Measurements from ENCODE around the gene RHBDL1.

The RHBDL1 gene

DNA sequence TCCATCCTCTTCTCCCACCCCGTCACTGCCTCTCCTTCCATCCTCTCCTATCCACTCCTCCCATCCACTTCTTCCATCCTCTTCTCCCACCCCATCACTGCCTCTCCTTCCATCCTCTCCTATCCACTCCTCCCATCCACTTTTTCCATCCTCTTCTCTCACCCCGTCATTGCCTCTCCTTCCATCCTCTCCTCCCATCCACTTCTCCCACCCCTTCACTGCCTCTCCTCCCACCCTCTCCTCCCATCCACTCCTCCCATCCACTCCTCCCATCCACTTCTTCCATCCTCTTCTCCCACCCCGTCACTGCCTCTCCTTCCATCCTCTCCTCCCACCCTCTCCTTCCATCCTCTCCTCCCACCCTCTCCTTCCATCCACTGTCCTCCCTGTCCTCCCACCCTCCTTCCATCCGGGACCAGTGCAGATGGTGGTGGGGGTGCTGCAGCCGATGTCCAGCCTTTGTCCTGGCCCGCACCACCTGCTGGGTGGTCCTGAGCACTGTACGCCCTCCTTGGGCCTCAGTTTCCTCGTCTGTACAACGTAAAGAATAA lies 43.6 kb upstream of the RHBDL1 start:
- Histone ChIP-seq H3K4me1 (ENCODE audit: insufficient read depth, low read length) (peaks cover 8% of the 10 kb centered on the region), H3K36me3 (ENCODE audit: insufficient read depth, low read length) (peaks cover 9% of the 10 kb centered on the region)

DNA sequence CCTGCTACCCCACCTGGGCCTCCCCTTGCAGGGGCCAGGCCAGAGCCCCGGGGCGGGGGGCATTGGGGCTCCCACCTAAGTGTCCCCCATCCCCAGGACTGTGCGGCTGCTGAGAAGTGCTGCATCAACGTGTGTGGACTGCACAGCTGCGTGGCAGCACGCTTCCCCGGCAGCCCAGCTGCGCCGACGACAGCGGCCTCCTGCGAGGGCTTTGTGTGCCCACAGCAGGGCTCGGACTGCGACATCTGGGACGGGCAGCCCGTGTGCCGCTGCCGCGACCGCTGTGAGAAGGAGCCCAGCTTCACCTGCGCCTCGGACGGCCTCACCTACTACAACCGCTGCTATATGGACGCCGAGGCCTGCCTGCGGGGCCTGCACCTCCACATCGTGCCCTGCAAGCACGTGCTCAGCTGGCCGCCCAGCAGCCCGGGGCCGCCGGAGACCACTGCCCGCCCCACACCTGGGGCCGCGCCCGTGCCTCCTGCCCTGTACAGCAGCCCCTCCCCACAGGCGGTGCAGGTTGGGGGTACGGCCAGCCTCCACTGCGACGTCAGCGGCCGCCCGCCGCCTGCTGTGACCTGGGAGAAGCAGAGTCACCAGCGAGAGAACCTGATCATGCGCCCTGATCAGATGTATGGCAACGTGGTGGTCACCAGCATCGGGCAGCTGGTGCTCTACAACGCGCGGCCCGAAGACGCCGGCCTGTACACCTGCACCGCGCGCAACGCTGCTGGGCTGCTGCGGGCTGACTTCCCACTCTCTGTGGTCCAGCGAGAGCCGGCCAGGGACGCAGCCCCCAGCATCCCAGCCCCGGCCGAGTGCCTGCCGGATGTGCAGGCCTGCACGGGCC lies 42.8 kb upstream of the RHBDL1 start:
- no peak overlapping the region for H3K4me3 ChIP-seq (ENCODE audit: low read depth in 1 of 2, low read length in 2 of 2)
- H3K36me3 ChIP-seq (ENCODE audit: insufficient read depth, low read length): peaks cover 9% of the 10 kb centered on the region
- H3K9ac ChIP-seq (ENCODE audit: low read length): no peak overlapping the region
- peaks cover 0 to 10% of the 10 kb centered on the region in 2 donors for H3K27me3 ChIP-seq (ENCODE audit: control insufficient read depth in 1 of 2, insufficient read depth in 2 of 2, low read length in 2 of 2)
- H3K9me3 ChIP-seq (ENCODE audit: low read length): no peaks in the 10 kb centered on the region
- H3K4me1 ChIP-seq (ENCODE audit: insufficient read depth, low read length): peaks cover 8% of the 10 kb centered on the region
- no peak overlapping the region for H3K27ac ChIP-seq (ENCODE audit: low read depth, low read length)

More for the DNA sequence above, 43.6 kb upstream of the RHBDL1 start:
- no peak overlapping the region for H3K4me3 ChIP-seq (ENCODE audit: low read depth in 1 of 2, low read length in 2 of 2)
- no peak overlapping the region for H3K27ac ChIP-seq (ENCODE audit: low read depth, low read length)
- no peak overlapping the region for H3K9ac ChIP-seq (ENCODE audit: low read length)
- H3K27me3 ChIP-seq (ENCODE audit: control insufficient read depth in 1 of 2, insufficient read depth in 2 of 2, low read length in 2 of 2): peaks cover 0 to 10% of the 10 kb centered on the region in 2 donors
- H3K9me3 ChIP-seq (ENCODE audit: low read length): no peaks in the 10 kb centered on the region

DNA sequence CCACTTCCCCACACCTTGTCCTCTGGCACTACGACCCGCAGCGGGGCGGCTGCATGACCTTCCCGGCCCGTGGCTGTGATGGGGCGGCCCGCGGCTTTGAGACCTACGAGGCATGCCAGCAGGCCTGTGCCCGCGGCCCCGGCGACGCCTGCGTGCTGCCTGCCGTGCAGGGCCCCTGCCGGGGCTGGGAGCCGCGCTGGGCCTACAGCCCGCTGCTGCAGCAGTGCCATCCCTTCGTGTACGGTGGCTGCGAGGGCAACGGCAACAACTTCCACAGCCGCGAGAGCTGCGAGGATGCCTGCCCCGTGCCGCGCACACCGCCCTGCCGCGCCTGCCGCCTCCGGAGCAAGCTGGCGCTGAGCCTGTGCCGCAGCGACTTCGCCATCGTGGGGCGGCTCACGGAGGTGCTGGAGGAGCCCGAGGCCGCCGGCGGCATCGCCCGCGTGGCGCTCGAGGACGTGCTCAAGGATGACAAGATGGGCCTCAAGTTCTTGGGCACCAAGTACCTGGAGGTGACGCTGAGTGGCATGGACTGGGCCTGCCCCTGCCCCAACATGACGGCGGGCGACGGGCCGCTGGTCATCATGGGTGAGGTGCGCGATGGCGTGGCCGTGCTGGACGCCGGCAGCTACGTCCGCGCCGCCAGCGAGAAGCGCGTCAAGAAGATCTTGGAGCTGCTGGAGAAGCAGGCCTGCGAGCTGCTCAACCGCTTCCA lies 42.0 kb upstream of the RHBDL1 start:
- H3K27ac ChIP-seq (ENCODE audit: low read depth, low read length): no peak overlapping the region
- no peak overlapping the region for H3K4me3 ChIP-seq (ENCODE audit: low read depth in 1 of 2, low read length in 2 of 2)
- H3K36me3 ChIP-seq (ENCODE audit: insufficient read depth, low read length): peaks cover 9% of the 10 kb centered on the region
- H3K27me3 ChIP-seq (ENCODE audit: control insufficient read depth in 1 of 2, insufficient read depth in 2 of 2, low read length in 2 of 2): peaks cover 0 to 10% of the 10 kb centered on the region in 2 donors
- H3K4me1 ChIP-seq (ENCODE audit: insufficient read depth, low read length): peaks cover 8% of the 10 kb centered on the region
- H3K9ac ChIP-seq (ENCODE audit: low read length): no peak overlapping the region
- H3K9me3 ChIP-seq (ENCODE audit: low read length): no peaks in the 10 kb centered on the region

DNA sequence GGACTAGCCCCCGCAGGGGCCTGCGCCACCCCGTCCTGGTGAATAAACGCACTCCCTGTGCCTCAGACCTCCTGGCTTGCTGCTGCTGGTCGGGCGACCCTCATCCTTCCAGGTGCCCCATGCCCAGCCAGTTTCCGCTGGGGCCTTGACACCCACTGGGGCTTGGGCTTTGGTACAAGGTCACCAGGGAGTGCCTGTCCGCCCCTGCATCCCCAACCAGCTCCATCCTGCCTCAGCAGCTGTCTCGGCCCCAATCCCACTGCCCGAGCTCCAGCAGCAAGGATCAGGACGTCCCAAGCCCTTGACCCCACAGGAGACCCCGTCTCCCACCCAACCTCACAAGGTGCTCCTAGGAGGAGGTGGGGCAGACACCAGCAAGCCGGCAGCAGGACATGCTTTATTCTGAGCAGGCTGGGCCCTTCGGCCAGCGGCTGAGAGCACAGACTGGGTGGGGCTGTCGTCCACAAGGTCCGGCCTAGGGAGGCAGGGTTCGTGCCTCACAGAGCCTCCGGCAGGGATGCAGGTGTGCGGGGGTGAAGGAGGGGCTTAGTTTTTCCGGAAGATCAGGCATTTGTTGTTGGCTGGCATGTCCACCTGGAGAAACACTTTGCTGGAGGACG lies 41.3 kb upstream of the RHBDL1 start:
- Histone ChIP-seq H3K4me3 (ENCODE audit: low read depth in 1 of 2, low read length in 2 of 2) (no peak overlapping the region), H3K9ac (ENCODE audit: low read length) (no peak overlapping the region), H3K36me3 (ENCODE audit: insufficient read depth, low read length) (peaks cover 9% of the 10 kb centered on the region), H3K27me3 (ENCODE audit: control insufficient read depth in 1 of 2, insufficient read depth in 2 of 2, low read length in 2 of 2) (peaks cover 0 to 10% of the 10 kb centered on the region in 2 donors), H3K27ac (ENCODE audit: low read depth, low read length) (no peak overlapping the region), H3K4me1 (ENCODE audit: insufficient read depth, low read length) (peaks cover 8% of the 10 kb centered on the region), H3K9me3 (ENCODE audit: low read length) (no peaks in the 10 kb centered on the region)

DNA sequence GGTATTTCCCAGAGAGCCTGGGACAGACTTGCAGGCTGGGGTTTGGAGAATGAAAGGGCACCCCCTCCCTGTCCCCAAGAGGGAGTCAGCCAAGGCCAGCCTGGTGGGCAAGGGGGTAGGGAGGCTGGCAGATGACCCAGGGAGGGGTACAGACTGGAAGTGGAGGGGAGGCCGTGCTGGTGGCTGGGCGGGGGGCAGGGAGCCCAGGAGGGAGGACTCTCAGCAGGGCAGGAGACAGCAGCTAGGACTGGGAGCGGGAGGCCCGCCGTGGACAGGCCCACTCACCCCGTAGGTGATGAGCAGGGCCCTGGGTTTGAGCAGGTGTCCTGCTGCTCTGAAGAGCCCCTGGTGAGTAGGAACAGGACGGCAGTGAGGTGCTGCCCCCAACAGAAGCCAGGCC lies 40.5 kb upstream of the RHBDL1 start:
- Histone ChIP-seq H3K4me1 (ENCODE audit: insufficient read depth, low read length) (peaks cover 8% of the 10 kb centered on the region), H3K36me3 (ENCODE audit: insufficient read depth, low read length) (peaks cover 9% of the 10 kb centered on the region), H3K27me3 (ENCODE audit: control insufficient read depth in 1 of 2, insufficient read depth in 2 of 2, low read length in 2 of 2) (peaks cover 0 to 10% of the 10 kb centered on the region in 2 donors), H3K9ac (ENCODE audit: low read length) (no peak overlapping the region), H3K9me3 (ENCODE audit: low read length) (no peaks in the 10 kb centered on the region), H3K27ac (ENCODE audit: low read depth, low read length) (no peak overlapping the region), H3K4me3 (ENCODE audit: low read depth in 1 of 2, low read length in 2 of 2) (peak overlapping the region; percentile 82 to 96)

DNA sequence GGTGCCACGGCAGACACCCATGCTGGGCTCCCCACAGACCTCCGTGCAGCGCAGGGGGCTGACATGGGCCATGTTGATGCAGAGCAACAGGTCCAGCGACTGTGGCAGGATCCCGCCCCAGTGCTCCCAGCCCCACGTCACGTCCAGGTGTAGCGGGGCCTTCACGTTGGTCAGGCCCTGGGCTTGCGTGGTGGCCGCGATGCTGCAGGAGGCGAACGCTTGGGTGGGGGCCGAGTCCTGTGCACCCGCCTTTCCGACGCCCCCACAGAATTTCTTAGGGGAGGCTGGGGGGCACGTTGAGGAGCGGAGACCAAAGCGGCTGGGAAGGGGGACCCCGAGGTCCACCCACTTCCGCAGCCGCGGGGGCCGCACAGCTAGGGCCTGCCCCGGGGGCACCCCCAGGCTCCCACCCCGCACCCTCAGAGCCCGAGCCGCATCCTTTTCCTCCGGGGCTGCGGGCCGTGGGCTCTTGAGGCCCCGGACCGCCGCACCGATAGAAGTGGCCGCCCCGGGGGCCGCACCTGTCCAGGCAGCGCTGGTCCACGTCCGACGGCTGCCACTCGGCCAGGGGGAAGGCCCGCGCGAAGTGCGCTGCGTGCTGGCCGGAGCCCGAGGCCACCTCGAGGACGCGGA lies 39.8 kb upstream of the RHBDL1 start:
- Histone ChIP-seq H3K27ac (ENCODE audit: low read depth, low read length) (peak overlapping the region; percentile 99), H3K36me3 (ENCODE audit: insufficient read depth, low read length) (peaks cover 9% of the 10 kb centered on the region), H3K9me3 (ENCODE audit: low read length) (no peaks in the 10 kb centered on the region), H3K4me1 (ENCODE audit: insufficient read depth, low read length) (peaks cover 8% of the 10 kb centered on the region), H3K9ac (ENCODE audit: low read length) (no peak overlapping the region), H3K27me3 (ENCODE audit: control insufficient read depth in 1 of 2, insufficient read depth in 2 of 2, low read length in 2 of 2) (peaks cover 0 to 9% of the 10 kb centered on the region in 2 donors), H3K4me3 (ENCODE audit: low read depth in 1 of 2, low read length in 2 of 2) (peak overlapping the region; percentile 82 to 96)

DNA sequence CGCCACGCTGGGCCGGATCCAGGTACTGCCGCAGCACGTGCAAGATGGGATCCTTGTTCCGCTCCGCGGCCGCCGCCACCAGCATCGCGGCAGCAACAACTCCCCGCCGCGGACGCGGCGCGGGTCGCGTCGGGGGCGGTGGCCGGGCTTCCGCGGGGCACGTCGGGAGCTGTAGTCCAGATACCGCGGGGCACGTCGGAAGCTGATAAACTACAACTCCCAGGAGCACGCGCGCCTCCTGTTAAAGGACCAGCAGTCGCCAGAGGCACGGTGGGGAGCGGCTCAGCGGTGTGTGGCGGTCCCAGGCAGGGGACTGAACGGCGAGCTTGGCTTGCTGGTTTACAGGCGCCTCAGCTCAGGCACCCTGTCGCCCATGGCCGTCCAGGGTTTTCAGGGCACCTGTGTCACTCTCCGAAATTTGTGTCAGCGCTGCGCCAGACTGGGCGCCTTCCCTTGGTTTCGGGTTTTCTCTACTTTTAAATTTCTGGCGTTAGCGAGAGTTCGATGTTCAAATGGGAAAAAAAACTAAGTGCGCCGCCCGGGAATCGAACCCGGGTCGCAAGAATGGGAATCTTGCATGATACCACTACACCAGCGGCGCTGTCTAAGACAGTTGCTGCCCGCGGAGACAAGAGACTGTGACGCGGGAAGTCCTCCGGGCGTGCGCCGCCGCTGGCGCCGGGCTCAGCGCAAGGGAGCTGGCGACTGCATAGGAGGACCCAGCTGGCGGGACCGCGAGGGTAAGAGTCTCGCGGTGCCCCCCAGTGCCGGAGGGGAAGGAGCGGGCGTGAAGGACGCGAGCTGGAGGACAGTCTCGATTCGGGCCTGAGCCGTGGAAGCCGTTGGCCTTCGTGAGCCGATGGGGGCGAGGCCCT lies 39.0 kb upstream of the RHBDL1 start, which contains the start of gene METTL26:
METTL26 (minus strand) TSS at position 100 of the 875 bp plus-strand sequence; CDS start at position 85, 15 bp downstream.
- Histone ChIP-seq H3K9me3 (ENCODE audit: low read length) (no peaks in the 10 kb centered on the region), H3K4me1 (ENCODE audit: insufficient read depth, low read length) (peaks cover 8% of the 10 kb centered on the region), H3K4me3 (ENCODE audit: low read depth in 1 of 2, low read length in 2 of 2) (peak within 1 kb of the TSS; percentile 82 to 96), H3K27ac (ENCODE audit: low read depth, low read length) (peak within 1 kb of the TSS; percentile 99), H3K9ac (ENCODE audit: low read length) (peak within 1 kb of the TSS; percentile 39), H3K27me3 (ENCODE audit: control insufficient read depth in 1 of 2, insufficient read depth in 2 of 2, low read length in 2 of 2) (peaks cover 0 to 3% of the 10 kb centered on the region in 2 donors), H3K36me3 (ENCODE audit: insufficient read depth, low read length) (peaks cover 9% of the 10 kb centered on the region)

DNA sequence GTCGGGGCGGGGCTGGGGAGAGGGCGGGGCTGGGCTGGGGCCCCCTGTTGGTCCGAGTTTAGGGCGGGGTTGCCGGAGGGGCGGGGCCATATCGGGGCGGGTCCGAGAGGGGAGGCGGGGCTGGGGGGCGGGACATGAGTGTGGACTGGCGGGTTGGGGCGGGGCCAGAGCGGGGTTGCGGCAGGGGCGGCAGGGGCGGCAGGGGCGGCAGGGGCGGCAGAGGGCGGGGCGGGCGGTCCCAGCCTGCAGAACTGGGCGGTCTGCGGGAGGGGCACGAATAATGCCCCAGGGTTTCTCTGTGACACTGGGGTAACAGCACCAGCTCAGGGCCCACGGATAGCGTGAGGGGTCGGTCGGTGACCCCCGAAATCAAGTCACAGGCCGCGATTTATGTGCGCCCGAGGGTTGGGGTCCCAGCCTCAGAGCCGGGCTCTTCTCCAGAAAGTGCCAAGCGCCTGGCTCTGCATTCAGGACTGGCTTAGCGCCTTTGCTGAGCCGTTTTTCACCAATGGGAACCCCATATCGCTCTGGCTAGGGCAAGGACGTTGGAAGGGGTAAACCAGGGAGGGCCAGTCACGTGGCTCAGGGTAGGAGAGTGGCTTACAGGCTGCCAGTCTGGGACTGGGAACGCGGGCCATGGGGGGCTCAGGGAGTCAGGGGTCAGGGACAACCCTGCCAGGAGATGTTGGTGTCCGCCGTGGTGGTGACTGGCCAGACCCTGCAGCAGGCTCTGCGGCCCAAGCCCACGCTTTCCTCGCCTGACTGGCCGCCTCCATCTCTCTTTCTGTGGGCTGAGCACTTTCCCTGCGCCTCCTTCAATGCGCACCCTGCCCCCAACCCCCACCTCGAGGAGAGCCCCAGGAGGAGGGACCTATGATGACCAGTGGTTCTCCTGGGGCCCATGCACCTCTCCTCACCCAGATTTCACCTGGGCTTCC lies 38.1 kb upstream of the RHBDL1 start:
- peaks cover 8% of the 10 kb centered on the region for H3K4me1 ChIP-seq (ENCODE audit: insufficient read depth, low read length)
- H3K9ac ChIP-seq (ENCODE audit: low read length): no peak overlapping the region
- H3K36me3 ChIP-seq (ENCODE audit: insufficient read depth, low read length): peaks cover 9% of the 10 kb centered on the region
- peak overlapping the region; percentile 82 to 96 for H3K4me3 ChIP-seq (ENCODE audit: low read depth in 1 of 2, low read length in 2 of 2)
- peaks cover 0 to under 1% of the 10 kb centered on the region in 2 donors for H3K27me3 ChIP-seq (ENCODE audit: control insufficient read depth in 1 of 2, insufficient read depth in 2 of 2, low read length in 2 of 2)
- H3K9me3 ChIP-seq (ENCODE audit: low read length): no peaks in the 10 kb centered on the region
- peak overlapping the region; percentile 99 for H3K27ac ChIP-seq (ENCODE audit: low read depth, low read length)

DNA sequence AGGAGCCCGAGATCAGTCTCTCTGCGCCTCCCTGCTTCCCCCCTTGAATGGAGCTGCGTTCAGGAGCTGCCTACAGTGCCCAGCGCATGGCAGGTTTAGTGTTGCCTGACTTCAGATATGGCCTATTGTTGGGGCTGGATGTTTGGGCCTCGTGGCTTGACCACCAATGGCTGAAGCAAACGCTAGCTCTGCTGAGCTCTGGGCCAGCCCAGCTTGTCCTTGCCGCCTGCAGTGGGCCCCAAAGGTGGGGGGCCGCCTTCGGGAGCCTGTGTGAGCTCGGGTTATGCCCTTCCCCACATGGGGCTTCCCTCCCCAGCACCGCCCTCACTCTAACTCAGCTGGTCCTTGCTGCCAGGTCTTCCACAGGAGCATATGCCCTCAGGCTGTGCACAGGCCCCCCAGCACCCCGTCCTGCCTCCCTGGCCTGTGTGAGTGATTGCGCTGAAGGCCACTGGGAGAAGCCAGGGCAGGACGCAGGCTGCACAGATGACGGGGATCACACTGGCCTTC lies 37.4 kb upstream of the RHBDL1 start:
- peak overlapping the region; percentile 34 for H3K27ac ChIP-seq (ENCODE audit: low read depth, low read length)
- H3K36me3 ChIP-seq (ENCODE audit: insufficient read depth, low read length): peaks cover 9% of the 10 kb centered on the region
- H3K4me1 ChIP-seq (ENCODE audit: insufficient read depth, low read length): peaks cover 14% of the 10 kb centered on the region
- H3K27me3 ChIP-seq (ENCODE audit: control insufficient read depth in 1 of 2, insufficient read depth in 2 of 2, low read length in 2 of 2): no peaks in the 10 kb centered on the region
- no peaks in the 10 kb centered on the region for H3K9me3 ChIP-seq (ENCODE audit: low read length)
- H3K4me3 ChIP-seq (ENCODE audit: low read depth in 1 of 2, low read length in 2 of 2): no peak overlapping the region
- H3K9ac ChIP-seq (ENCODE audit: low read length): no peak overlapping the region
